IMR-90 (cell line): Measurements from ENCODE around the gene COL1A1. TPM values are rescaled to one million over a fixed set of nuclear protein-coding genes. Genes with fewer than 3 reads are reported as not detected.

Experiments used
- ATAC-seq: fragments of 200-7000 bp; cut with Tn5 transposase; 2 replicates; pipeline ENCODE4 v1.9.1; 2020; ENCODE audit warnings: low read depth, mild to moderate bottlenecking, moderate library complexity
- BruUV-seq: library from RNA; stranded (reverse); fragments of 400-500 nt; replicated peaks from 2 replicates; lab custom pipeline; 2021; lab: Mats Ljungman, UMichigan
- CTCF ChIA-PET: fragments of 300-600 bp; formaldehyde crosslinking; extraction: SDS; loops from one replicate; lab custom pipeline; 2021; ENCODE audit warnings: antibody characterized with exemption; lab: Yijun Ruan, JAX
- POLR2A ChIA-PET: fragments of 300-600 bp; sonication (Branson Sonifier 250); formaldehyde crosslinking; loops from one replicate; lab custom pipeline; 2022; ENCODE audit warnings: antibody characterized with exemption; ENCODE audit not compliant: unreplicated experiment; lab: Charles Lee
- DNase-seq: peaks from one replicate; pipeline ENCODE4 v3.0.0; 2013
- H2AFZ ChIP-seq: replicated peaks from 2 replicates; pipeline ENCODE3; 2013; ENCODE audit warnings: low read length, mild to moderate bottlenecking; ENCODE audit not compliant: poor library complexity
- H2AK5ac ChIP-seq: 2 replicates; pipeline ENCODE4 v1.6.1; 2013; ENCODE audit warnings: low read depth, low read length, inconsistent platforms
- H2AK9ac ChIP-seq: replicated peaks from 2 replicates; pipeline ENCODE3; 2013; ENCODE audit warnings: mild to moderate bottlenecking, low read depth, low read length, moderate library complexity; ENCODE audit not compliant: poor library complexity
- H2BK120ac ChIP-seq: 2 replicates; pipeline ENCODE4 v1.6.1; 2013; ENCODE audit warnings: low read depth, low read length, inconsistent platforms
- H2BK15ac ChIP-seq: 3 replicates; pipeline ENCODE4 v1.6.1; 2013; ENCODE audit warnings: low read depth, low read length, inconsistent platforms
- H2BK20ac ChIP-seq: 2 replicates; pipeline ENCODE4 v1.6.1; 2013; ENCODE audit warnings: low read depth, mild to moderate bottlenecking, inconsistent platforms, low read length, moderate library complexity
- H2BK5ac ChIP-seq: 2 replicates; pipeline ENCODE4 v1.6.1; 2013; ENCODE audit warnings: mild to moderate bottlenecking, low read depth, low read length, inconsistent platforms; ENCODE audit not compliant: poor library complexity, severe bottlenecking
- H3K14ac ChIP-seq: replicated peaks from 2 replicates; pipeline ENCODE4 v1.6.1; 2013; ENCODE audit warnings: low read depth, low read length, inconsistent platforms
- H3K18ac ChIP-seq: 2 replicates; pipeline ENCODE4 v1.6.1; 2013; ENCODE audit warnings: low read depth, low read length, control low read depth
- H3K23ac ChIP-seq: 2 replicates; pipeline ENCODE4 v1.6.1; 2013; ENCODE audit warnings: low read depth, low read length, inconsistent platforms
- H3K27ac ChIP-seq: 2 replicates; pipeline ENCODE4 v1.5.1; 2013; ENCODE audit warnings: mild to moderate bottlenecking, control low read depth, low read length; ENCODE audit not compliant: insufficient read depth
- H3K27me3 ChIP-seq: 2 replicates; pipeline ENCODE4 v1.6.1; 2013; ENCODE audit warnings: low read length; ENCODE audit not compliant: control insufficient read depth, insufficient read depth
- H3K36me3 ChIP-seq: 2 replicates; pipeline ENCODE4 v1.6.1; 2013; ENCODE audit warnings: low read length, mixed read lengths; ENCODE audit not compliant: control insufficient read depth, insufficient read depth
- H3K4ac ChIP-seq: 2 replicates; pipeline ENCODE4 v1.6.1; 2013; ENCODE audit warnings: low read depth, low read length, inconsistent platforms
- H3K4me1 ChIP-seq: 2 replicates; pipeline ENCODE4 v1.6.1; 2013; ENCODE audit warnings: low read length, mixed read lengths; ENCODE audit not compliant: control insufficient read depth, insufficient read depth
- H3K4me2 ChIP-seq: 2 replicates; pipeline ENCODE4 v1.6.1; 2013; ENCODE audit warnings: low read depth, mild to moderate bottlenecking, control low read depth, low read length, moderate library complexity
- H3K4me3 ChIP-seq: 2 replicates; pipeline ENCODE4 v1.5.1; 2013; ENCODE audit warnings: low read depth, mild to moderate bottlenecking, control low read depth, low read length, moderate library complexity; ENCODE audit not compliant: insufficient read depth
- H3K56ac ChIP-seq: 2 replicates; pipeline ENCODE4 v1.6.1; 2013; ENCODE audit warnings: low read length, inconsistent platforms; ENCODE audit not compliant: insufficient read depth; ENCODE audit errors: extremely low read depth
- H3K79me1 ChIP-seq, 2 experiments: 2 replicates each; pipeline ENCODE4 v1.6.1; 2013; ENCODE audit warnings: low read length in 2 of 2, inconsistent platforms in 1 of 2, low read depth in 1 of 2
- H3K9ac ChIP-seq: 2 replicates; pipeline ENCODE4 v1.6.1; 2013; ENCODE audit warnings: low read depth, low read length, control low read depth
- H3K9me1 ChIP-seq: 2 replicates; pipeline ENCODE4 v1.6.1; 2013; ENCODE audit warnings: low read length, inconsistent platforms; ENCODE audit not compliant: insufficient read depth
- H3K9me3 ChIP-seq: 2 replicates; pipeline ENCODE4 v1.6.1; 2013; ENCODE audit warnings: low read length; ENCODE audit not compliant: control insufficient read depth, insufficient read depth
- H4K20me1 ChIP-seq: 2 replicates; pipeline ENCODE4 v1.6.1; 2013; ENCODE audit warnings: low read length, inconsistent platforms; ENCODE audit not compliant: insufficient read depth
- H4K5ac ChIP-seq: 2 replicates; pipeline ENCODE4 v1.6.1; 2013; ENCODE audit warnings: mild to moderate bottlenecking, low read depth, low read length, control low read depth
- H4K8ac ChIP-seq, 2 experiments: 2 replicates each; pipeline ENCODE4 v1.6.1; 2013; ENCODE audit warnings: low read depth in 2 of 2, low read length in 2 of 2, control low read depth in 1 of 2, inconsistent platforms in 1 of 2
- H4K91ac ChIP-seq: 2 replicates; pipeline ENCODE4 v1.6.1; 2013; ENCODE audit warnings: low read depth, low read length, inconsistent platforms; ENCODE audit not compliant: insufficient read depth
- BHLHE40 ChIP-seq: fragments of 150-350 bp; IDR thresholded peaks from 2 replicates; pipeline ENCODE4 v1.6.1; 2016; ENCODE audit warnings: mild to moderate bottlenecking, low read depth, low read length
- CEBPB ChIP-seq: IDR thresholded peaks from 2 replicates; pipeline ENCODE4 v1.6.1; 2012; ENCODE audit warnings: low read depth, low read length, improper control_type of control experiment
- CHD1 ChIP-seq: IDR thresholded peaks from 2 replicates; pipeline ENCODE4 v1.6.1; 2012; ENCODE audit warnings: low read depth, low read length, improper control_type of control experiment
- CTCF ChIP-seq: conservative IDR thresholded peaks from 2 replicates; pipeline ENCODE4 v1.5.1; 2012; ENCODE audit warnings: mild to moderate bottlenecking, low read depth, low read length, improper control_type of control experiment
- ELK1 ChIP-seq: fragments of 150-350 bp; IDR thresholded peaks from 2 replicates; pipeline ENCODE4 v1.6.1; 2016; ENCODE audit warnings: low read depth, mild to moderate bottlenecking, low read length, moderate library complexity, borderline replicate concordance
- MAFK ChIP-seq: IDR thresholded peaks from 2 replicates; pipeline ENCODE4 v1.6.1; 2012; ENCODE audit warnings: low read depth, low read length, improper control_type of control experiment
- MAZ ChIP-seq: IDR thresholded peaks from 2 replicates; pipeline ENCODE4 v1.6.1; 2012; ENCODE audit warnings: low read depth, mild to moderate bottlenecking, low read length, improper control_type of control experiment, moderate library complexity, borderline replicate concordance
- MXI1 ChIP-seq: IDR thresholded peaks from 2 replicates; pipeline ENCODE4 v1.6.1; 2012; ENCODE audit warnings: low read depth, mild to moderate bottlenecking, low read length, moderate library complexity, borderline replicate concordance
- POLR2A ChIP-seq: IDR thresholded peaks from 2 replicates; pipeline ENCODE4 v1.6.1; 2012; ENCODE audit warnings: mild to moderate bottlenecking, low read depth, low read length
- RAD21 ChIP-seq: IDR thresholded peaks from 2 replicates; pipeline ENCODE4 v1.6.1; 2012; ENCODE audit warnings: low read length, improper control_type of control experiment
- RCOR1 ChIP-seq: IDR thresholded peaks from 2 replicates; pipeline ENCODE4 v1.6.1; 2012; ENCODE audit warnings: mild to moderate bottlenecking, low read length, improper control_type of control experiment; ENCODE audit not compliant: insufficient replicate concordance
- RFX5 ChIP-seq: IDR thresholded peaks from 2 replicates; pipeline ENCODE4 v1.8.0; 2012; ENCODE audit warnings: low read depth, mild to moderate bottlenecking, low read length, moderate library complexity
- SMC3 ChIP-seq: fragments of 150-350 bp; IDR thresholded peaks from 2 replicates; pipeline ENCODE4 v1.6.1; 2016; ENCODE audit warnings: low read depth, mild to moderate bottlenecking, antibody characterized with exemption, low read length, moderate library complexity
- USF2 ChIP-seq: fragments of 150-350 bp; IDR thresholded peaks from 2 replicates; pipeline ENCODE4 v1.6.1; 2017; ENCODE audit warnings: mild to moderate bottlenecking, antibody characterized with exemption, low read length, low read depth
- WGBS, 2 experiments: methylation state at CpG; one replicate each; pipeline versions ENCODE4 v1.1.5 to v1.1.7; 2013; ENCODE audit warnings: missing lambda C conversion rate in 2 of 2; ENCODE audit not compliant: insufficient read length in 1 of 2; ENCODE audit errors: extremely low coverage in 2 of 2; 5-methylcytosine and 5-hydroxymethylcytosine counted together
- dilution Hi-C: fragments of 300-500 bp; cut with HindIII; formaldehyde crosslinking; loops from one replicate; pipeline ENCODE4 v1.14.3; 2018; ENCODE audit warnings: low sequenced_read_pairs; ENCODE audit not compliant: unreplicated experiment
- in situ Hi-C: fragments of 300-500 bp; cut with MboI; formaldehyde crosslinking; loops from 3 replicates; pipeline ENCODE4 v1.14.3; 2019; ENCODE audit warnings: low sequenced_read_pairs, inconsistent platforms, mixed read lengths
- intact Hi-C: fragments of 100-400 bp; cut with micrococcal nuclease; formaldehyde crosslinking; loops from 2 replicates; pipeline ENCODE4 v1.10.0; 2022
- polyA plus RNA-seq, 3 experiments: library from polyadenylated mRNA; depleted of rRNA; stranded (reverse); fragments of >200 nt; gene quantifications; 2 replicates each; pipeline ENCODE4 v1.2.3, GENCODE V29; 2012; ENCODE audit warnings: low replicate concordance in 1 of 3
- total RNA-seq: library from RNA; depleted of rRNA; stranded (reverse); fragments of >200 nt; gene quantifications from 2 replicates; pipeline ENCODE4 v1.2.3, GENCODE V29; 2012

COL1A1 gene
- total and polyA plus RNA-seq, 2 of the 4 experiments (the other 2 are of a cell fraction) = 2,180 to 4,350 TPM

GRCh38 chr17:50190603-50191358 is 10.7 kb downstream of the COL1A1 start:
- H3K4me2 ChIP-seq = no peak overlapping the region
- intact Hi-C loops = no loop called here
- TF ChIP-seq CHD1 (peak; percentile 71; the same call in 1 of the 2 replicates), SMC3 (no peak), MAFK (no peak), RFX5 (no peak), POLR2A (no peak; the same call in 1 of the 2 replicates), RAD21 (no peak), CEBPB (no peak), USF2 (no peak), BHLHE40 (no peak), CTCF (no peak), MXI1 (peak; percentile 16; the same call in 1 of the 2 replicates), ELK1 (no peak), MAZ (peak; percentile 50; the same call in 1 of the 2 replicates), RCOR1 (peak; percentile 49)

More at GRCh38 chr17:50190603-50191358, 10.7 kb downstream of the COL1A1 start:
- DNase-seq = peak; percentile 82
- WGBS, 2 experiments = 67% methylated on average over 1 of the region's 8 CpGs; no CpG with 5 or more reads in 1 of the 2 experiments
- Histone ChIP-seq H2BK120ac (peak overlapping the region; percentile 72), H2BK20ac (0 out of 2 replicates have a peak overlapping the region, but pooled peaks have one; percentile 0), H2AK5ac (peak overlapping the region; percentile 93), H3K9ac (peak overlapping the region; percentile 58), H4K5ac (peak overlapping the region; percentile 83), H4K91ac (peak overlapping the region; percentile 83), H2BK15ac (no peak overlapping the region), H3K56ac (peak overlapping the region; percentile 88), H4K20me1 (peaks cover 94% of the 10 kb centered on the region), H2AK9ac (peak overlapping the region; percentile 92), H3K14ac (peak overlapping the region; percentile 91), H3K36me3 (peaks cover 99% of the 10 kb centered on the region), H2BK5ac (peak overlapping the region; percentile 99), H3K9me1 (no peaks in the 10 kb centered on the region; the same call in 1 of the 2 replicates), H3K27me3 (no peaks in the 10 kb centered on the region), H3K9me3 (no peaks in the 10 kb centered on the region), H3K4me1 (peaks cover 37% of the 10 kb centered on the region), H3K23ac (peak overlapping the region; percentile 91), H3K27ac (peak overlapping the region; percentile 99), H3K79me1 (peaks cover 4 to 95% of the 10 kb centered on the region in 2 experiments; a peak in 3 of 4 replicates), H3K18ac (peak overlapping the region; percentile 93), H4K8ac (peak overlapping the region; percentile 65 to 86), H3K4ac (peak overlapping the region; percentile 100), H3K4me3 (no peak overlapping the region), H2AFZ (peak overlapping the region; percentile 69)
- POLR2A ChIA-PET = interaction anchor here (0.5 to 3.6 kb wide), 6 partner anchors 9 to 98 kb away, joined by 3 to 17 read pairs (median 3); partner anchors contain the start of gene COL1A1
- in situ Hi-C loops = no loop called here
- CTCF ChIA-PET = no interaction called here
- no TSS peak for BruUV-seq
- no peak for ATAC-seq
- dilution Hi-C loops = no loop called here
